Kidney tubule cell (primary cell): ENCODE measurements around the gene MED7.

Source experiments
- DNase-seq: peaks from one replicate; pipeline ENCODE4 v3.0.0-alpha.2; 2018; ENCODE audit warnings: low spot score

The MED7 gene

DNA sequence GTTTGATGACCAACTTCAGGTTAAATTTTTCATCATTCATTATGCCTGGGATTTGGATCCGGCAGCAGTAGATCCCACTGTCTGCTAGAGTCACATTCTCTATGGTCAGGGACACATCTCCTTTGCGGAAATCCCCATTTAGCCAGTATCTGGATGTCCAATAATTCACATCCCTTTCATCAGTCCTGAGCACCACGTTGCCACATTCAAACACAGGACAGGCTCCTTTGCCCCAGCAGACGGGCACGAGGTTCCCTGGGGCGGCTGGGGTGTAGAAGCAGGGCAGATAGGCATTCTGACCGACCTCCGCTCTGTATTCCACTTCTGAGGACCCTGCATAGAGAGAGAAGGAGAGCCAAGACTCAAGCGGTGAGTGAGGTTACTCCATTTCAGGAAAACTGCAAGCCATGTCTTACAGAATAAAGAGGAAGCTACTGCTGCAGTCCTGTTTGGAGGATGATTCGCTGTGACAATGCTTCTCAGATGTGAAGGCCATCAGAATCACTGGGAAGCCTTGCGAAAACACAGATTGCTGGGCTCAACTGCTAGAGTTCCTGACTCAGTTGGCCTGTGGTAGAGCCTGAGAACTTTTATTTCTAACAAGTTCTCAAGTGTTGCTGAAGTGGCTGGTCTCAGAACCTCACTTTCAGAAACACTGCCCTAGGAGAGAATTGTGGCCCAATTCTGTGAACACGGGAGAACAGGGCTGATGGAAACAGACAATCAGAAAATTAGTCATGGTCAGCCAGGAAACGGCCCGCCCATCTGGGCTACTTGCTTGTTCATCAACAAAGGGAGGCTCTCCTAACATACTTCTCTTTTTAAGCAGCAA is 35.8 kb downstream of the MED7 start:
- DNase-seq: peak; percentile 64

DNA sequence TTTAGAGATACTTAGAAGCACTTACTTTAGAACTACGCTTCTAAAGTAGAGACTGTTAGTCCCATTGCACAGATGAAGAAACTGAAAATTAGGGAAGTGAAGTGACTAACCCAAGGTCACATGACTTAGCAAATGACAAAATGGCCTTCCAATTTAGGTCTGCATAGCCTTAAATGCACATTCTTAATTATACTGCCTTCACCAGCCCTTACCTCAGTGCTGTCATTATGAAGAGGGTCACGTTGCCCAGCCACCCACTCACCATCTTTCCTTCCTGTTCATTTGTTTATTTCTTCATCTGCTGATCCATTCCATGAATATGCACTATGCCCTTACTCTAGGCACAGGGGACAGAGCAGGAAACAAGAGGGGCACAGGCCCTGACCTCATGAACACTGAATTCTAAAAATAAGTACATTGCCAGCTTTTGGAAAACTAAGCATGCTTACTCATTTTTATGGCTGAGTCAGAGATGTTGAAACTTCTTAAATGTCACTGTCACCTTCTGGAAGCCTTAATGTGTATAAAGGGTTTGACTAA is 42.5 kb downstream of the MED7 start:
- DNase-seq: peak; percentile 73

GRCh38 chr5:157088342-157088990 is 54.2 kb downstream of the MED7 start:
- DNase-seq: no peak
